Measurements from ENCODE around the gene PXDC1. TPM values are rescaled to one million over a fixed set of nuclear protein-coding genes. Genes with fewer than 3 reads are reported as not detected.
"Not testable (repeated sequence)": the region's sequence is repeated elsewhere in the genome, so short reads cannot be mapped to it uniquely, and the experiment has no call there.

The PXDC1 gene
- total RNA-seq, 1 donor from 2014 or later = 64.5 TPM

- TF ChIP-seq CTCF (IDR thresholded peaks at IDR 0.05; ENCODE audit: insufficient read depth, low read length, severe bottlenecking) = no peak
- Histone ChIP-seq H3K27me3 (ENCODE audit: control insufficient read depth, insufficient read depth, low read length) (no peaks in the 10 kb centered on the region), H3K36me3 (ENCODE audit: control insufficient read depth, insufficient read depth, low read length) (no peaks in the 10 kb centered on the region), H3K4me3 (ENCODE audit: low read depth, low read length) (no peak overlapping the region)
- FAIRE-seq (no peak), DNase-seq (ENCODE audit: low read depth) (peak; percentile 53)
Observed at GRCh38 chr6:3759646-3760232, 8.2 kb upstream of the PXDC1 start.

GRCh38 chr6:3758842-3759144 lies 7.3 kb upstream of the PXDC1 start:
- no peak for TF ChIP-seq CTCF (IDR thresholded peaks at IDR 0.05; ENCODE audit: insufficient read depth, low read length, severe bottlenecking)
- Histone ChIP-seq H3K36me3 (ENCODE audit: control insufficient read depth, insufficient read depth, low read length) (no peaks in the 10 kb centered on the region), H3K27me3 (ENCODE audit: control insufficient read depth, insufficient read depth, low read length) (no peaks in the 10 kb centered on the region), H3K4me3 (ENCODE audit: low read depth, low read length) (no peak overlapping the region)
- no peak for FAIRE-seq
- no peak for DNase-seq (ENCODE audit: low read depth)

- not testable (repeated sequence) for H3K36me3 ChIP-seq (ENCODE audit: control insufficient read depth, insufficient read depth, low read length); DNase-seq (ENCODE audit: low read depth); FAIRE-seq; H3K27me3 ChIP-seq (ENCODE audit: control insufficient read depth, insufficient read depth, low read length); H3K4me3 ChIP-seq (ENCODE audit: low read depth, low read length)
Observed at GRCh38 chr6:3757998-3758841, 6.7 kb upstream of the PXDC1 start.

- DNase-seq (ENCODE audit: low read depth) (no peak), FAIRE-seq (no peak)
- TF ChIP-seq CTCF (IDR thresholded peaks at IDR 0.05; ENCODE audit: insufficient read depth, low read length, severe bottlenecking) = no peak
- Histone ChIP-seq H3K27me3 (ENCODE audit: control insufficient read depth, insufficient read depth, low read length) (no peaks in the 10 kb centered on the region), H3K4me3 (ENCODE audit: low read depth, low read length) (no peak overlapping the region), H3K36me3 (ENCODE audit: control insufficient read depth, insufficient read depth, low read length) (no peaks in the 10 kb centered on the region)
Observed at GRCh38 chr6:3757241-3757641, 5.7 kb upstream of the PXDC1 start.

- DNase-seq (ENCODE audit: low read depth) (no peak), FAIRE-seq (no peak)
- H3K36me3 ChIP-seq (ENCODE audit: control insufficient read depth, insufficient read depth, low read length) = no peaks in the 10 kb centered on the region
- no peak for TF ChIP-seq CTCF (IDR thresholded peaks at IDR 0.05; ENCODE audit: insufficient read depth, low read length, severe bottlenecking)
- no peaks in the 10 kb centered on the region for H3K27me3 ChIP-seq (ENCODE audit: control insufficient read depth, insufficient read depth, low read length)
- H3K4me3 ChIP-seq (ENCODE audit: low read depth, low read length) = no peak overlapping the region
Observed at GRCh38 chr6:3756546-3756945, 5.0 kb upstream of the PXDC1 start.

GRCh38 chr6:3755637-3756545 lies 4.4 kb upstream of the PXDC1 start:
- DNase-seq (ENCODE audit: low read depth) = no peak
- H3K36me3 ChIP-seq (ENCODE audit: control insufficient read depth, insufficient read depth, low read length) = no peaks in the 10 kb centered on the region
- H3K4me3 ChIP-seq (ENCODE audit: low read depth, low read length) = no peak overlapping the region
- no peaks in the 10 kb centered on the region for H3K27me3 ChIP-seq (ENCODE audit: control insufficient read depth, insufficient read depth, low read length)
- no peak for TF ChIP-seq CTCF (IDR thresholded peaks at IDR 0.05; ENCODE audit: insufficient read depth, low read length, severe bottlenecking)
- FAIRE-seq = no peak
